A204.1 (cell line): ENCODE data around the gene UBE2QL1.

Experiments
- FAIRE-seq: peaks from 2 replicates; lab custom pipeline; 2012; peaks lifted over from hg19 to GRCh38; lab: Jason Lieb, UNC

UBE2QL1 gene

GRCh38 chr5:6448622-6449464 lies at the start of gene UBE2QL1:
TSS of gene UBE2QL1 (plus strand) at chr5:6448859. CDS start at chr5:6448894, 35 bp downstream.
- FAIRE-seq, result no peak

GRCh38 chr5:6399980-6400910 lies 48.4 kb upstream of the UBE2QL1 start:
- FAIRE-seq, result no peak

GRCh38 chr5:6401410-6401809 lies 47.2 kb upstream of the UBE2QL1 start:
- FAIRE-seq, result no peak

- FAIRE-seq, result no peak
Measured at GRCh38 chr5:6402939-6403338, 45.7 kb upstream of the UBE2QL1 start.

GRCh38 chr5:6403416-6403815 lies 45.2 kb upstream of the UBE2QL1 start:
- no peak for FAIRE-seq

- no peak for FAIRE-seq
Measured at GRCh38 chr5:6404129-6404528, 44.5 kb upstream of the UBE2QL1 start.

- FAIRE-seq, result no peak
Measured at GRCh38 chr5:6405591-6405990, 43.1 kb upstream of the UBE2QL1 start.

GRCh38 chr5:6407558-6408259 lies 41.0 kb upstream of the UBE2QL1 start:
- FAIRE-seq, result no peak

- FAIRE-seq, result no peak
Measured at GRCh38 chr5:6408260-6408596, 40.4 kb upstream of the UBE2QL1 start.

GRCh38 chr5:6408627-6409446 lies 39.8 kb upstream of the UBE2QL1 start:
- no peak for FAIRE-seq

- no peak for FAIRE-seq
Measured at GRCh38 chr5:6410421-6410820, 38.2 kb upstream of the UBE2QL1 start.

- no peak for FAIRE-seq
Measured at GRCh38 chr5:6411141-6411540, 37.5 kb upstream of the UBE2QL1 start.

GRCh38 chr5:6412811-6413210 lies 35.8 kb upstream of the UBE2QL1 start:
- no peak for FAIRE-seq

- FAIRE-seq, result no peak
Measured at GRCh38 chr5:6417657-6418056, 31.0 kb upstream of the UBE2QL1 start.

- FAIRE-seq, result no peak
Measured at GRCh38 chr5:6418679-6419276, 29.9 kb upstream of the UBE2QL1 start.

- no peak for FAIRE-seq
Measured at GRCh38 chr5:6419340-6419852, 29.3 kb upstream of the UBE2QL1 start.

GRCh38 chr5:6423327-6424109 lies 25.1 kb upstream of the UBE2QL1 start:
- FAIRE-seq, result no peak

- FAIRE-seq, result no peak
Measured at GRCh38 chr5:6424110-6424659, 24.5 kb upstream of the UBE2QL1 start.

GRCh38 chr5:6424700-6425099 lies 24.0 kb upstream of the UBE2QL1 start:
- FAIRE-seq, result no peak

GRCh38 chr5:6427694-6428093 lies 21.0 kb upstream of the UBE2QL1 start:
- FAIRE-seq, result no peak
